Bronchus fibroblast of lung (primary cell): ENCODE data around the gene SUSD3. TPM values are rescaled to one million over a fixed set of nuclear protein-coding genes. Genes with fewer than 3 reads are reported as not detected.

Source experiments
- total RNA-seq: library from RNA; depleted of rRNA; stranded (reverse); fragments of >200 nt; gene quantifications from 2 replicates; pipeline ENCODE4 v1.2.3, GENCODE V29; 2015

SUSD3 gene
- 4.7 and 5.6 TPM in 2 replicates for total RNA-seq

GRCh38 chr9:93058355-93059010 lies at the start of gene SUSD3:
TSS of gene SUSD3 (plus strand) at chr9:93058701. CDS start at chr9:93058743, 42 bp downstream.

GRCh38 chr9:93096131-93096802 lies 37.8 kb downstream of the SUSD3 start, which contains the start of gene CARD19:
TSS of gene CARD19 (plus strand) at chr9:93096217. CDS start at chr9:93096346, 129 bp downstream.

GRCh38 chr9:93134015-93134739 lies 75.7 kb downstream of the SUSD3 start, which contains the start of gene NINJ1:
TSS of gene NINJ1 (minus strand) at chr9:93134251. CDS start at chr9:93134217, 34 bp downstream.

Other genes with a start within 250 kb of the SUSD3 start
- 3.6 and 4.4 TPM in 2 replicates for gene ZNF484, start 180.7 kb upstream of the SUSD3 start, total RNA-seq
- not detected in 2 replicates for gene FGD3, start 111.2 kb upstream of the SUSD3 start, total RNA-seq
- 128 and 129 TPM in 2 replicates for gene CARD19, start 37.5 kb downstream of the SUSD3 start, total RNA-seq
- 48.9 and 52.2 TPM in 2 replicates for gene NINJ1, start 75.5 kb downstream of the SUSD3 start, total RNA-seq
- under 0.01 TPM in 1 of 2 replicates, not detected in the other for gene WNK2, start 125.4 kb downstream of the SUSD3 start, total RNA-seq